ENCODE data around the gene SRSF1. TPM values are rescaled to one million over a fixed set of nuclear protein-coding genes. Genes with fewer than 3 reads are reported as not detected.

The SRSF1 gene
- polyA plus RNA-seq, 2 of the 4 experiments (the other 2 are of a cell fraction), result 364 to 490 TPM

DNA sequence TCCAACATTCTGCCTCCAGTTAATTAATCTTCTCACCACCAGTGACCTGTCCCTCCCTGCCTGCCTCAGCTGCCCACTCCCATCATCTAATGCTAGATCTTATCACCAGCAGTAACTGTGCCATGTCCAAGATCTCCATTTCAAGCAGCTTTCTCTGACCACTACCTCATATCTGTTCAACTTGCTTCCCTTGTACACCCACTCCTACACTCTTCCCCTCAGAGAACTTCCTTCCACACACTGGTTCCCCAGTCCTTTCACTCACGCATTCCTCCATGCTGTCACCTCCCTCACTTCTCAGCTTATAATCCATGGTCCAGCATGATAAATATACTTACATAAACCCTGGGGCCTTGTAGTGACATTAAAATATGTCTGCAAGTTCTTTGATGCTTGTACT, 44.4 kb upstream of the SRSF1 start (continued):
- TF ChIP-seq EHF (CRISPR knock-in tag; IDR thresholded peaks at IDR 0.05), result no peak
- TF ChIP-seq RARB (CRISPR knock-in tag; IDR thresholded peaks at IDR 0.05), result no peak
- no peak for TF ChIP-seq FOXS1 (CRISPR knock-in tag; IDR thresholded peaks at IDR 0.05)
- TF ChIP-seq, protein P1, sequence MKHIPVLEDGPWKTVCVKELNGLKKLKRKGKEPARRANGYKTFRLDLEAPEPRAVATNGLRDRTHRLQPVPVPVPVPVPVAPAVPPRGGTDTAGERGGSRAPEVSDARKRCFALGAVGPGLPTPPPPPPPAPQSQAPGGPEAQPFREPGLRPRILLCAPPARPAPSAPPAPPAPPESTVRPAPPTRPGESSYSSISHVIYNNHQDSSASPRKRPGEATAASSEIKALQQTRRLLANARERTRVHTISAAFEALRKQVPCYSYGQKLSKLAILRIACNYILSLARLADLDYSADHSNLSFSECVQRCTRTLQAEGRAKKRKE (CRISPR knock-in tag; IDR thresholded peaks at IDR 0.05; ENCODE audit: low read depth), result no peak
- TF ChIP-seq MAZ (IDR thresholded peaks at IDR 0.05; ENCODE audit: borderline replicate concordance, low read depth, low read length), result no peak

DNA sequence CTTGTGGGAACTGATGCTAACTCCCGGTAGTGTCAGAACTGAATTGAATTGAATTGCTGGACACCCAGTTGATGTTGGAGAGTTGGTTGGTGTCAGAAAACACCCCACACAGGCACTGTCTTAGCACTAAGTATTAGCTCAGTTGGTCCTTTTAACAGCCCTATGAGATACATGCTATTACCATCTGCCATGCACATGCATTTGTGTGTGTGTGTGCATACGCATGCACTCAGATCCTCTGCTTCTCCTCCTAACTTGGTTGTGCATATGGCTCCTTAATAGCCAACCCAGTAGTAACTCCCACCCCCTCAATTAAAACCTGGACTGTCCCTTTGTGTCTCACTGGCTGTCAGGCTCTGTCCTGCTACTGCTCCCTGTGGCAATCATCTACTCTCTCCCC, 43.9 kb upstream of the SRSF1 start:
- no peak overlapping the region for H3K4me2 ChIP-seq
- no peak for DNase-seq (ENCODE audit: low read depth in 1 of 2, low spot score in 1 of 2)
- ChIA-PET POLR2A (no interaction called here), CTCF (interaction anchor here (0.6 to 1.2 kb wide), 3 partner anchors 10 to 217 kb away, joined by 3 read pairs; no protein-coding TSS in a partner anchor)
- TF ChIP-seq BHLHE40 (IDR thresholded peaks at IDR 0.05; ENCODE audit: low read depth, low read length), result no peak
- no peak for TF ChIP-seq KDM5A (IDR thresholded peaks at IDR 0.05)
- TF ChIP-seq CTCF (IDR thresholded peaks at IDR 0.05), result no peak
- TF ChIP-seq MYC (IDR thresholded peaks at IDR 0.05; ENCODE audit: borderline replicate concordance, low read length), result no peak
- no peak for TF ChIP-seq RFX5 (IDR thresholded peaks at IDR 0.05)
- TF ChIP-seq RARB (CRISPR knock-in tag; IDR thresholded peaks at IDR 0.05), result no peak
- no peak for TF ChIP-seq GATA3 (IDR thresholded peaks at IDR 0.05; ENCODE audit: borderline replicate concordance)
- no peak for TF ChIP-seq POLR2A (IDR thresholded peaks at IDR 0.05; ENCODE audit: low read length)
- H3K4me1 ChIP-seq, result no peaks in the 10 kb centered on the region
- WGBS (ENCODE audit: missing lambda C conversion rate), result 95% methylated on average over 2 of the region's 2 CpGs
- no peak; a peak in 1 of 6 replicates for ATAC-seq
- no peak overlapping the region for H3K27ac ChIP-seq
- H3K9me3 ChIP-seq, result no peaks in the 10 kb centered on the region
- no peak overlapping the region for H3K4me3 ChIP-seq
- FAIRE-seq, result no peak

DNA sequence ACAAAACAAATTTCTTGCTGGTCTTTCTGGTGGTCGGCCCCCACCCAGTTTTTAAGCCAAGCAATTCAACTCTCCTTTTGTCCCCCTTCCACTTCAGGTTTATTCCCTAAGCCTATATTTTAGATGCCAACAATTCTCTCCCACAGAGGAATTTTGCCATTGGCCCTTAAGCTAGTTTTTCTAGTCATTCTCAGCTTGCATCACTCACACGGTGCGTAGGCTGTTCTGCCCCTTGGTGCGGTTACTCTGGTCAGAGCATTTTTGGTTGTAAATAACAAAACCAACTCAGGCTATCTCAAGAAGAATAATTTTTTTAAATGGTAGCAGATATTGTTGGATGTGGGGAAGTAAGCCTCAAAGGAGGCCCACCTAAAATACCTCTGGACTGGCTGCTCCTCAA, 42.5 kb upstream of the SRSF1 start:
- FAIRE-seq (no peak), ATAC-seq (no peak), DNase-seq (ENCODE audit: low read depth in 1 of 2, low spot score in 1 of 2) (no peak)
- no peak for TF ChIP-seq NR3C1 (IDR thresholded peaks at IDR 0.05)
- TF ChIP-seq, protein P2, sequence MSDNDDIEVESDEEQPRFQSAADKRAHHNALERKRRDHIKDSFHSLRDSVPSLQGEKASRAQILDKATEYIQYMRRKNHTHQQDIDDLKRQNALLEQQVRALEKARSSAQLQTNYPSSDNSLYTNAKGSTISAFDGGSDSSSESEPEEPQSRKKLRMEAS (IDR thresholded peaks at IDR 0.05), result no peak
- TF ChIP-seq ZNF302 (CRISPR knock-in tag; IDR thresholded peaks at IDR 0.05), result no peak
- TF ChIP-seq PHF8 (IDR thresholded peaks at IDR 0.05; ENCODE audit: borderline replicate concordance, low read depth), result no peak
- TF ChIP-seq MAZ (IDR thresholded peaks at IDR 0.05; ENCODE audit: borderline replicate concordance, low read depth, low read length), result no peak
- no peak for TF ChIP-seq ESRRA (IDR thresholded peaks at IDR 0.05; ENCODE audit: borderline replicate concordance, low read length)
- TF ChIP-seq TFCP2L1 (CRISPR knock-in tag; IDR thresholded peaks at IDR 0.05), result no peak
- TF ChIP-seq KDM1A (IDR thresholded peaks at IDR 0.05; ENCODE audit: low read depth), result no peak
- no peak for TF ChIP-seq BCL3 (IDR thresholded peaks at IDR 0.05)
- no peak for TF ChIP-seq HOXB5 (CRISPR knock-in tag; IDR thresholded peaks at IDR 0.05)
- TF ChIP-seq JUNB (IDR thresholded peaks at IDR 0.05), result no peak
- TF ChIP-seq FOSB (CRISPR knock-in tag; IDR thresholded peaks at IDR 0.05), result no peak
- TF ChIP-seq BHLHE40 (IDR thresholded peaks at IDR 0.05; ENCODE audit: low read depth, low read length), result no peak
- TF ChIP-seq, protein P3, sequence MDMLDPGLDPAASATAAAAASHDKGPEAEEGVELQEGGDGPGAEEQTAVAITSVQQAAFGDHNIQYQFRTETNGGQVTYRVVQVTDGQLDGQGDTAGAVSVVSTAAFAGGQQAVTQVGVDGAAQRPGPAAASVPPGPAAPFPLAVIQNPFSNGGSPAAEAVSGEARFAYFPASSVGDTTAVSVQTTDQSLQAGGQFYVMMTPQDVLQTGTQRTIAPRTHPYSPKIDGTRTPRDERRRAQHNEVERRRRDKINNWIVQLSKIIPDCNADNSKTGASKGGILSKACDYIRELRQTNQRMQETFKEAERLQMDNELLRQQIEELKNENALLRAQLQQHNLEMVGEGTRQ (IDR thresholded peaks at IDR 0.05), result no peak
- no peak for TF ChIP-seq RAD21 (conservative IDR thresholded peaks at IDR 0.05 in 1 of 2, IDR thresholded peaks at IDR 0.05 in 1 of 2)
- TF ChIP-seq JUN (IDR thresholded peaks at IDR 0.05), result no peak
- TF ChIP-seq GATA3 (IDR thresholded peaks at IDR 0.05; ENCODE audit: borderline replicate concordance), result no peak
- ChIA-PET CTCF (interaction anchor here (1.0 to 1.1 kb wide), 4 partner anchors 10 to 123 kb away, joined by 3 to 4 read pairs (median 4); no protein-coding TSS in a partner anchor), POLR2A (no interaction called here)
- 68% methylated on average over 4 of the region's 4 CpGs for WGBS (ENCODE audit: missing lambda C conversion rate)
- H3K4me2 ChIP-seq, result no peak overlapping the region
- no peak overlapping the region for H3K4me3 ChIP-seq
- no peaks in the 10 kb centered on the region for H3K4me1 ChIP-seq
- H3K9me3 ChIP-seq, result no peaks in the 10 kb centered on the region
- H3K27ac ChIP-seq, result no peak overlapping the region
